T-helper 22 cell (primary cell): Measurements from ENCODE around the gene ARHGAP8.
"Not testable (repeated sequence)": the region's sequence is repeated elsewhere in the genome, so short reads cannot be mapped to it uniquely, and the experiment has no call there.

Experiments
- DNase-seq: peaks from one replicate; pipeline ENCODE4 v3.0.0-alpha.2; 2020; ENCODE audit warnings: low read depth

Gene ARHGAP8

GRCh38 chr22:44773082-44773481 lies 20.7 kb downstream of the ARHGAP8 start:
- no peak for DNase-seq

- no peak for DNase-seq
These were observed 23.5 kb downstream of the ARHGAP8 start for GRCh38 chr22:44775862-44776261.

- no peak for DNase-seq
These were observed 24.4 kb downstream of the ARHGAP8 start for GRCh38 chr22:44776605-44777363.

GRCh38 chr22:44777364-44777755 lies 25.0 kb downstream of the ARHGAP8 start:
- no peak for DNase-seq

- no peak for DNase-seq
These were observed 28.6 kb downstream of the ARHGAP8 start for GRCh38 chr22:44780876-44781449.

GRCh38 chr22:44782363-44782963 lies 30.1 kb downstream of the ARHGAP8 start:
- DNase-seq, result no peak

GRCh38 chr22:44783091-44783490 lies 30.7 kb downstream of the ARHGAP8 start:
- DNase-seq, result no peak

GRCh38 chr22:44783581-44783980 lies 31.2 kb downstream of the ARHGAP8 start:
- no peak for DNase-seq

GRCh38 chr22:44786136-44786535 lies 33.8 kb downstream of the ARHGAP8 start:
- no peak for DNase-seq

GRCh38 chr22:44786610-44787009 lies 34.2 kb downstream of the ARHGAP8 start:
- no peak for DNase-seq

GRCh38 chr22:44787832-44788231 lies 35.5 kb downstream of the ARHGAP8 start:
- no peak for DNase-seq

- DNase-seq, result no peak
These were observed 40.7 kb downstream of the ARHGAP8 start for GRCh38 chr22:44793106-44793505.

- DNase-seq, result no peak
These were observed 41.3 kb downstream of the ARHGAP8 start for GRCh38 chr22:44793506-44794172.

GRCh38 chr22:44795701-44796630 lies 43.6 kb downstream of the ARHGAP8 start:
- no peak for DNase-seq

- DNase-seq, result no peak
These were observed 44.9 kb downstream of the ARHGAP8 start for GRCh38 chr22:44797181-44797725.

GRCh38 chr22:44799077-44799945 lies 46.9 kb downstream of the ARHGAP8 start:
- no peak for DNase-seq

GRCh38 chr22:44799946-44800634 lies 47.7 kb downstream of the ARHGAP8 start:
- DNase-seq, result not testable (repeated sequence)

GRCh38 chr22:44801476-44801875 lies 49.1 kb downstream of the ARHGAP8 start:
- no peak for DNase-seq

GRCh38 chr22:44802071-44802700 lies 49.8 kb downstream of the ARHGAP8 start:
- no peak for DNase-seq
